Smooth muscle cell (in vitro differentiated cells): ENCODE results near the gene XBP1. TPM values are rescaled to one million over a fixed set of nuclear protein-coding genes. Genes with fewer than 3 reads are reported as not detected.

Experiments
- DNase-seq: peaks from one replicate; lab custom pipeline; 2025; ENCODE audit not compliant: unreplicated experiment; lab: John Stamatoyannopoulos, UW
- H2AFZ ChIP-seq: fragments of 200-600 bp; sonication (generic); 2 replicates; pipeline ENCODE4 v1.6.0; 2016; ENCODE audit warnings: antibody characterized with exemption, low read depth, mild to moderate bottlenecking
- H3F3A ChIP-seq: fragments of 200-600 bp; sonication (generic); 2 replicates; pipeline ENCODE4 v1.6.0; 2017; ENCODE audit warnings: antibody characterized with exemption, low read depth
- H3K27ac ChIP-seq: fragments of 200-600 bp; sonication (generic); 2 replicates; pipeline ENCODE4 v1.5.1; 2016; ENCODE audit warnings: low read depth, mild to moderate bottlenecking
- H3K27me3 ChIP-seq: fragments of 200-600 bp; sonication (generic); 2 replicates; pipeline ENCODE4 v1.6.1; 2016; ENCODE audit warnings: low read depth, mild to moderate bottlenecking
- H3K36me3 ChIP-seq: fragments of 200-600 bp; sonication (generic); 2 replicates; pipeline ENCODE4 v1.5.1; 2016; ENCODE audit warnings: low read depth
- H3K4me1 ChIP-seq: fragments of 200-600 bp; sonication (generic); 2 replicates; pipeline ENCODE4 v1.5.1; 2016; ENCODE audit warnings: low read depth
- H3K4me2 ChIP-seq: fragments of 200-600 bp; sonication (generic); 2 replicates; pipeline ENCODE4 v1.6.0; 2016; ENCODE audit warnings: mild to moderate bottlenecking
- H3K4me3 ChIP-seq: fragments of 200-600 bp; sonication (generic); 2 replicates; pipeline ENCODE4 v1.5.1; 2016; ENCODE audit warnings: mild to moderate bottlenecking
- H3K79me2 ChIP-seq: fragments of 200-600 bp; sonication (generic); 2 replicates; pipeline ENCODE4 v1.6.0; 2016; ENCODE audit warnings: low read depth, mild to moderate bottlenecking
- H3K9ac ChIP-seq: fragments of 200-600 bp; sonication (generic); 2 replicates; pipeline ENCODE4 v1.6.0; 2016; ENCODE audit warnings: low read depth
- H3K9me3 ChIP-seq: fragments of 200-600 bp; sonication (generic); replicated peaks from 2 replicates; pipeline ENCODE4 v1.5.1; 2016; ENCODE audit warnings: low read depth
- H4K20me1 ChIP-seq: fragments of 200-600 bp; sonication (generic); 2 replicates; pipeline ENCODE4 v1.6.0; 2016; ENCODE audit warnings: low read depth
- WGBS: methylation state at CpG from one replicate; pipeline ENCODE4 v1.1.7; 2016; ENCODE audit warnings: low lambda C conversion rate; 5-methylcytosine and 5-hydroxymethylcytosine counted together
- polyA plus RNA-seq: library from polyadenylated mRNA; unstranded; fragments of >200 nt; fragmentation: Nextera tagmentation; extraction: Ambion mirVana; gene quantifications from 2 replicates; pipeline ENCODE4 v1.2.1, GENCODE V29; 2016
- total RNA-seq: library from RNA; depleted of rRNA; stranded (reverse); fragments of >200 nt; gene quantifications from 2 replicates; pipeline ENCODE4 v1.2.3, GENCODE V29; 2014
- TF ChIP-seq, protein P1 (sequence below): fragments of 200-600 bp; sonication (generic); IDR thresholded peaks from 2 replicates; pipeline ENCODE4 v1.5.1; 2017; ENCODE audit warnings: borderline replicate concordance, mild to moderate bottlenecking, antibody characterized with exemption; ENCODE audit not compliant: insufficient read depth, poor library complexity, severe bottlenecking

XBP1 gene
- total and polyA plus RNA-seq, 2 experiments from 2014 or later, result 375 to 381 TPM

DNA sequence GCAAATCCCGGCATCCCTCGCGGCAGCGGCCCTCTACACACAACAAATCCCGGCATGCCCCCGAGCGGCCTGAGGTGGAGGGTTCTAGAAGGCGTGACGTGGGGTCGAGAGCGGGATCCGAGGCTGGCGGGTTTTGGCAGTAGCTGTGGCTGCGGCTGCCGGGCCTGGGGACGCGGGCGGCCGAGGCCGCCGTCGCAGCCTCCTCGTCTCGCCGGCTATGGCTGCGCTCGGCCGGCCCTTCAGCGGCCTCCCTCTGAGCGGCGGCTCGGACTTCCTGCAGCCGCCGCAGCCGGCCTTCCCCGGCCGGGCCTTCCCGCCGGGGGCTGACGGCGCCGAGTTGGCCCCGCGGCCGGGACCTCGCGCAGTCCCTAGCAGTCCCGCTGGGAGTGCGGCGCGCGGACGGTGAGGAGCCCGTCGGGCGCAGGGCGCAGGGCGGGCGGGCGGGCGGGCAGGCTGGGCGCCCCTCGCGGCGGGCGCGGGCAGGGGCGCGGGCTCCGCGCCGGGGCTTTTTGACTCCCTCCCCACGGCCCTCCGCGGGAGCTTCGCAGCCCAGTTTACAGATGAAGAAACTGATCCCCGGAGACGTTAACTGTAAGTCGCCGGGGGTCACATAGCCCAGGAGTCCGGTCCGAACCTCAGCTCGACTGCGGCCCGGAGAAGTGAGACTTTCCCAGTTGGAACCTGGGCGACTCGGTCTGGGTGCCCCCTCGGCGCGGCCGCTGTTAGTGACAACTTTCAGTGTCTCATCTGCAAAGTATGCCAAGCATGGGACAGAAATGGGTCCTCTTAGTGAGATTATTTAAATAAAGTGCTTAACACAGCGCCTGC lies 27.5 kb downstream of the XBP1 start, which contains the start of gene CCDC117:
Gene CCDC117 (plus strand): TSS at position 63 of the 828 bp plus-strand sequence. CDS start 155 bp downstream, at position 218.
- peak within 1 kb of the TSS; percentile 93 for H3K9ac ChIP-seq
- peak within 1 kb of the TSS; percentile 85 for H2AFZ ChIP-seq
- no peaks in the 10 kb centered on the region for H3K9me3 ChIP-seq
- TF ChIP-seq, protein P1, sequence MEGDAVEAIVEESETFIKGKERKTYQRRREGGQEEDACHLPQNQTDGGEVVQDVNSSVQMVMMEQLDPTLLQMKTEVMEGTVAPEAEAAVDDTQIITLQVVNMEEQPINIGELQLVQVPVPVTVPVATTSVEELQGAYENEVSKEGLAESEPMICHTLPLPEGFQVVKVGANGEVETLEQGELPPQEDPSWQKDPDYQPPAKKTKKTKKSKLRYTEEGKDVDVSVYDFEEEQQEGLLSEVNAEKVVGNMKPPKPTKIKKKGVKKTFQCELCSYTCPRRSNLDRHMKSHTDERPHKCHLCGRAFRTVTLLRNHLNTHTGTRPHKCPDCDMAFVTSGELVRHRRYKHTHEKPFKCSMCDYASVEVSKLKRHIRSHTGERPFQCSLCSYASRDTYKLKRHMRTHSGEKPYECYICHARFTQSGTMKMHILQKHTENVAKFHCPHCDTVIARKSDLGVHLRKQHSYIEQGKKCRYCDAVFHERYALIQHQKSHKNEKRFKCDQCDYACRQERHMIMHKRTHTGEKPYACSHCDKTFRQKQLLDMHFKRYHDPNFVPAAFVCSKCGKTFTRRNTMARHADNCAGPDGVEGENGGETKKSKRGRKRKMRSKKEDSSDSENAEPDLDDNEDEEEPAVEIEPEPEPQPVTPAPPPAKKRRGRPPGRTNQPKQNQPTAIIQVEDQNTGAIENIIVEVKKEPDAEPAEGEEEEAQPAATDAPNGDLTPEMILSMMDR, result no peak
- H3K4me3 ChIP-seq, result peak within 1 kb of the TSS; percentile 88
- 1% methylated on average over 65 of the region's 92 CpGs for WGBS
- peaks cover 43% of the 10 kb centered on the region for H3K79me2 ChIP-seq
- peak; percentile 60 for DNase-seq
- no peaks in the 10 kb centered on the region for H3K4me1 ChIP-seq
- peaks cover 37% of the 10 kb centered on the region for H4K20me1 ChIP-seq
- H3K36me3 ChIP-seq, result peaks cover 4% of the 10 kb centered on the region
- H3K4me2 ChIP-seq, result peak within 1 kb of the TSS; percentile 86
- peak within 1 kb of the TSS; percentile 96 for H3K27ac ChIP-seq
- H3K27me3 ChIP-seq, result no peaks in the 10 kb centered on the region
- H3F3A ChIP-seq, result no peaks in the 10 kb centered on the region

DNA sequence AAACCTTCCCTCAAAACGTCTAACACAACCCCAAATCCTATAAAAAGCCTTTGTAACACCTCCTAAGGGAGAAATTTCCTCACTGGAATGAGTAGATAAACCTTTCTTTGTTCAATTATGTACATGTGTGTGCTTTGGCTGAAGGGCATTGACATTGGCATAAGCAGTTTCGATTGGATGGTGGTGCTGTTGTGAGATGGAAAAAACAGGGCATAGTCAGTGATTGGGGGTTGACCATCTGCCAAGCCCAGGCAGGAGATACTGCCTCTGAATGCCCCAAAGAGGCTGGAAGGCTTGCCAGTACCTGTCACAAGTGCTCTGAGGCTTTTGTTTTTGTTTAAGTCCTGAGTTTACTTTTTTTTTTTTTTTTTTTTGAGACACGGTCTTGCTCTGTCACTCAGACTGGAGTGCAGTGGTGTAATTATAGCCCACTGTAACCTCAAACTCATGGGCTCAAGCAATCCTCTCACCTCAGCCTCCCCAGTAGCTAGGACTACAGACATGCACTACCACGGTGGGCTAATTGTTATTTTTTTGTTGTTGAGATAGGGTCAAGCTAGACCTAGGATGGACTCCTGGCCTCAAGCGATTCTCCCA lies 29.1 kb downstream of the XBP1 start:
- Histone ChIP-seq H3K4me3 (no peak overlapping the region), H3K79me2 (peaks cover 27% of the 10 kb centered on the region), H3K27me3 (no peaks in the 10 kb centered on the region), H4K20me1 (peaks cover 23% of the 10 kb centered on the region), H3K9ac (no peak overlapping the region), H3K27ac (no peak overlapping the region), H3F3A (no peaks in the 10 kb centered on the region), H3K4me2 (no peak overlapping the region), H3K4me1 (no peaks in the 10 kb centered on the region), H3K9me3 (no peaks in the 10 kb centered on the region), H2AFZ (no peak overlapping the region), H3K36me3 (peaks cover 4% of the 10 kb centered on the region)
- DNase-seq, result no peak
- TF ChIP-seq, protein P1, result no peak
- WGBS, result 83% methylated on average over 5 of the region's 5 CpGs

DNA sequence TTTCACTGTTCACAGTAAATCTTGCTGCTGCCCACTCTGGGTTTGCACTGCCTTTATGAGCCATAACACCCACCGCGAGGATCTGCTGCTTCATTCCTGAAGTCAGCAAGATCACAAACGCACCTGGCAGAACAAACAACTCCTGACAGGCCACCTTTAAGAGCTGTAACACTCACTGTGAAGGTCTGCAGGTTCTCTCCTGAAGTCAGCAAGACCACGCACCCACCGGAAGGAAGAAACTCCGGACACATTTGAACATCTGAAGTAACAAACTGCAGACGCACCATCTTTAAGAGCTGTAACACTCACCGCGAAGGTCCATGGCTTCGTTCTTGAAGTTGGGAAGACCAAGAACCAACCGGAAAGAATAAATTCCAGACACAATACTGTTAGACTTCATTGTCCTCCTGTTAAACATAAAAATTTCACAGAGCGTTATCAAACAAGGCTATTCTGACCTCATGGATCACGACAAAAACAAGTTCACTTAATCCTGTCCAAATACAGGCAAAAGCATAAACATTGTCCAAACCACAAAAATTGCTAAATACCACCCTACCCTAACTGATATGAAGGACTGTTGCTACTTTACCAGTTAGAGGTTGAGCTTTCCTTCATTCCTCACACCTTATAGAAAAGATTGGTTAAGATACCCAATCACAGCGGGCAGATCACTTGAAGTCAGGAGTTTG lies 30.8 kb downstream of the XBP1 start:
- H4K20me1 ChIP-seq, result peaks cover 9% of the 10 kb centered on the region
- H3K4me2 ChIP-seq, result no peak overlapping the region
- no peak overlapping the region for H3K27ac ChIP-seq
- DNase-seq, result no peak
- H3K27me3 ChIP-seq, result no peaks in the 10 kb centered on the region
- peaks cover 10% of the 10 kb centered on the region for H3K79me2 ChIP-seq
- H3K9me3 ChIP-seq, result no peaks in the 10 kb centered on the region
- WGBS, result 94% methylated on average over 14 of the region's 14 CpGs
- no peaks in the 10 kb centered on the region for H3F3A ChIP-seq
- no peak overlapping the region for H3K9ac ChIP-seq
- H3K36me3 ChIP-seq, result no peaks in the 10 kb centered on the region
- H3K4me1 ChIP-seq, result no peaks in the 10 kb centered on the region
- TF ChIP-seq, protein P1, result no peak
- H3K4me3 ChIP-seq, result no peak overlapping the region
- H2AFZ ChIP-seq, result no peak overlapping the region
